ENCODE results near the gene IKBKG. TPM values are rescaled to one million over a fixed set of nuclear protein-coding genes. Genes with fewer than 3 reads are reported as not detected.

IKBKG gene
- total RNA-seq, 1 donor from 2014 or later = 11.8 TPM

- peaks cover 0 to 7% of the 10 kb centered on the region in 2 donors for H3K36me3 ChIP-seq
These were observed 40.7 kb upstream of the IKBKG start for GRCh38 chrX:154506483-154507332.

GRCh38 chrX:154507673-154508383, 39.6 kb upstream of the IKBKG start:
- Histone ChIP-seq H3K36me3 (peaks cover 0 to 7% of the 10 kb centered on the region in 2 donors), H3K4me3 (no peak overlapping the region), H3K27me3 (no peaks in the 10 kb centered on the region), H3K4me1 (no peaks in the 10 kb centered on the region), H3K27ac (no peak overlapping the region), H3K9me3 (no peaks in the 10 kb centered on the region)
- intact Hi-C loops (cut with DNase I) = no loop called here
- TF ChIP-seq POLR2A (IDR thresholded peaks at IDR 0.05) (no peak), CTCF (IDR thresholded peaks at IDR 0.05) (no peak), POLR2AphosphoS5 (IDR thresholded peaks at IDR 0.05; ENCODE audit: insufficient read depth in 1 of 2, low read depth in 1 of 2) (no peak)
- DNase-seq (ENCODE audit: extremely low spot score in 2 of 2) = no peak

More at GRCh38 chrX:154506483-154507332, 40.7 kb upstream of the IKBKG start:
- Histone ChIP-seq H3K27me3 (no peaks in the 10 kb centered on the region), H3K9me3 (no peaks in the 10 kb centered on the region), H3K4me1 (no peaks in the 10 kb centered on the region), H3K4me3 (no peak overlapping the region), H3K27ac (no peak overlapping the region)
- TF ChIP-seq CTCF (IDR thresholded peaks at IDR 0.05) = no peak
- no peak for TF ChIP-seq POLR2AphosphoS5 (IDR thresholded peaks at IDR 0.05; ENCODE audit: insufficient read depth in 1 of 2, low read depth in 1 of 2)
- no peak for TF ChIP-seq POLR2A (IDR thresholded peaks at IDR 0.05)
- no peak for DNase-seq (ENCODE audit: extremely low spot score in 2 of 2)
- intact Hi-C loops (cut with DNase I) = no loop called here

- Histone ChIP-seq H3K27ac (no peak overlapping the region), H3K36me3 (peaks cover 0 to 7% of the 10 kb centered on the region in 2 donors), H3K27me3 (no peaks in the 10 kb centered on the region), H3K4me3 (no peak overlapping the region), H3K4me1 (no peaks in the 10 kb centered on the region), H3K9me3 (no peaks in the 10 kb centered on the region)
- intact Hi-C loops (cut with DNase I) = no loop called here
- DNase-seq (ENCODE audit: extremely low spot score in 2 of 2) = no peak
- no peak for TF ChIP-seq CTCF (IDR thresholded peaks at IDR 0.05)
- TF ChIP-seq POLR2A (IDR thresholded peaks at IDR 0.05) = no peak
- no peak for TF ChIP-seq POLR2AphosphoS5 (IDR thresholded peaks at IDR 0.05; ENCODE audit: insufficient read depth in 1 of 2, low read depth in 1 of 2)
These were observed 39.1 kb upstream of the IKBKG start for GRCh38 chrX:154508384-154508745.

- H3K27me3 ChIP-seq = no peaks in the 10 kb centered on the region
- DNase-seq (ENCODE audit: extremely low spot score in 2 of 2) = no peak
- TF ChIP-seq POLR2A (IDR thresholded peaks at IDR 0.05) = no peak
- no peak for TF ChIP-seq POLR2AphosphoS5 (IDR thresholded peaks at IDR 0.05; ENCODE audit: insufficient read depth in 1 of 2, low read depth in 1 of 2)
- H3K9me3 ChIP-seq = no peaks in the 10 kb centered on the region
- intact Hi-C loops (cut with DNase I) = no loop called here
- H3K4me1 ChIP-seq = no peaks in the 10 kb centered on the region
- H3K27ac ChIP-seq = no peak overlapping the region
- no peak overlapping the region for H3K4me3 ChIP-seq
- peaks cover 0 to 7% of the 10 kb centered on the region in 2 donors for H3K36me3 ChIP-seq
These were observed 38.0 kb upstream of the IKBKG start for GRCh38 chrX:154509455-154509854.

GRCh38 chrX:154511761-154512160, 35.7 kb upstream of the IKBKG start:
- Histone ChIP-seq H3K9me3 (no peaks in the 10 kb centered on the region), H3K4me1 (no peaks in the 10 kb centered on the region), H3K4me3 (no peak overlapping the region), H3K27ac (no peak overlapping the region), H3K27me3 (no peaks in the 10 kb centered on the region), H3K36me3 (peaks cover 0 to 7% of the 10 kb centered on the region in 2 donors)
- intact Hi-C loops (cut with DNase I) = no loop called here
- no peak for DNase-seq (ENCODE audit: extremely low spot score in 2 of 2)
- TF ChIP-seq POLR2AphosphoS5 (IDR thresholded peaks at IDR 0.05; ENCODE audit: insufficient read depth in 1 of 2, low read depth in 1 of 2) (no peak), CTCF (IDR thresholded peaks at IDR 0.05) (no peak), POLR2A (IDR thresholded peaks at IDR 0.05) (no peak)

Data from vagina (tissue), 2 donors.